HG03442 (cell line): ENCODE data around the gene ARHGAP6.
"Not testable (repeated sequence)": the region's sequence is repeated elsewhere in the genome, so short reads cannot be mapped to it uniquely, and the experiment has no call there.

ENCODE experiments used
- ATAC-seq: cut with Tn5 transposase; IDR thresholded peaks from one replicate; pipeline ENCODE4 v1.9.1; 2021; ENCODE audit warnings: mild to moderate bottlenecking, moderate library complexity; ENCODE audit not compliant: unreplicated experiment

ARHGAP6 gene

DNA sequence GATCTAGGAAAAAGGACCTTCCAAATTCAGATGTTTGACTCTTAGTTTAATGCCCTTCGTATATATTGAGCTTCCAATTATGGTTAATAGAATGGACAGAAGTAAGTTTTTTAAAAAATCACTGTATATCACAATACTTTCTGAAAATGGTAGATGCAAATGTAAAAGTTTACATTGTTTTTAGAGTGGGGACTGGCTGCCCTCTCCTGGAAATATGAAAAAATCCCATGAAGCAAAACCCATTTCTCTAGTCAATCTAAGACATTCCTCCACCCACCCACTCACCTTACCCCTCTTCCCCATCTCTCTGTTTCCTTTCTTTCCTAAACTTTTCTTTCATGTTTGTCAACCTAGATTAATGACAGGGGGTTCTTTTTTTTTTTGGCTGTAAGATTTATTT, 134.5 kb downstream of the ARHGAP6 start:
- ATAC-seq, result no peak

DNA sequence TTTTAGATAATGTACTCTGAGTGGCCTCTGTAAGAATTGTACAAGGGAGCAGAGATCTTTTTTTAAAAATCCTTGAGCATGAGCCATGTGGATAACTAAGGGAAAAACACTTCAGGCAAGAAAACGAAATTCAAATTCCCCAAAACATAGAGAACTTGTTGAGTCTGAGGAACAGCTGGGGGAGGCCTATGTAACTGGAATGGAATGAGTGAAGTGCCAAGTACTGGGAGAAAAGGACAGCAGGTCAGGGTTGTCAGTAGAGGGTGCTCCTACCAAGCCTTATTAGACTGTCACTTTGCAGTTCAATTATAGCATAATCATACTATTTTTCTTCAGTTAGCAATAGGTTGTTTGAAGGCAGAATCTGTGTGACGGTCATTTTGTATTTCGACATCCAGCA, 135.1 kb downstream of the ARHGAP6 start:
- ATAC-seq, result no peak

- ATAC-seq, result no peak
Observed at GRCh38 chrX:11528623-11529022, 137.1 kb downstream of the ARHGAP6 start.

- no peak for ATAC-seq
Observed at GRCh38 chrX:11525685-11526084, 140.0 kb downstream of the ARHGAP6 start.

DNA sequence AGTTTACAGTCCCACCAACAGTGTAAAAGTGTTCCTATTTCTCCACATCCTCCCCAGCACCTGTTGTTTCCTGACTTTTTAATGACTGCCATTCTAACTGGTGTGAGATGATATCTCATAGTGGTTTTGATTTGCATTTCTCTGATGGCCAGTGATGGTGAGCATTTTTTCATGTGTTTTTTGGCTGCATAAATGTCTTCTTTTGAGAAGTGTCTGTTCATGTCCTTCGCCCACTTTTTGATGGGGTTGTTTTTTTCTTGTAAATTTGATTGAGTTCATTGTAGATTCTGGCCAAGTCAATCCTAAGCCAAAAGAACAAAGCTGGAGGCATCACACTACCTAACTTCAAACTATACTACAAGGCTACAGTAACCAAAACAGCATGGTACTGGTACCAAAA, 146.5 kb downstream of the ARHGAP6 start:
- ATAC-seq, result not testable (repeated sequence)

GRCh38 chrX:11509786-11510185, 155.9 kb downstream of the ARHGAP6 start:
- ATAC-seq, result no peak

- no peak for ATAC-seq
Observed at GRCh38 chrX:11504234-11504633, 161.5 kb downstream of the ARHGAP6 start.

GRCh38 chrX:11499076-11500044, 166.4 kb downstream of the ARHGAP6 start:
- no peak for ATAC-seq

DNA sequence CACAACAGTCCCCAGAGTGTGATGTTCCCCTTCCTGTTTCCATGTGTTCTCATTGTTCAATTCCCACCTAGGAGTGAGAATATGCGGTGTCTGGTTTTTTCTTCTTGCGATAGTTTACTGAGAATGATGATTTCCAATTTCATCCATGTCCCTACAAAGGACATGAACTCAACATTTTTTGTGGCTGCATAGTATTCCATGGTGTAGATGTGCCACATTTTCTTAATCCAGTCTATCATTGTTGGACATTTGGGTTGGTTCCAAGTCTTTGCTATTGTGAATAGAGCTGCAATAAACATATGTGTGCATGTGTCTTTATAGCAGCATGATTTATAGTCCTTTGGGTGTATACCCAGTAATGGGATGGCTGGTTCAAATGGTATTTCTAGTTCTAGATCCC, 174.3 kb downstream of the ARHGAP6 start:
- not testable (repeated sequence) for ATAC-seq

DNA sequence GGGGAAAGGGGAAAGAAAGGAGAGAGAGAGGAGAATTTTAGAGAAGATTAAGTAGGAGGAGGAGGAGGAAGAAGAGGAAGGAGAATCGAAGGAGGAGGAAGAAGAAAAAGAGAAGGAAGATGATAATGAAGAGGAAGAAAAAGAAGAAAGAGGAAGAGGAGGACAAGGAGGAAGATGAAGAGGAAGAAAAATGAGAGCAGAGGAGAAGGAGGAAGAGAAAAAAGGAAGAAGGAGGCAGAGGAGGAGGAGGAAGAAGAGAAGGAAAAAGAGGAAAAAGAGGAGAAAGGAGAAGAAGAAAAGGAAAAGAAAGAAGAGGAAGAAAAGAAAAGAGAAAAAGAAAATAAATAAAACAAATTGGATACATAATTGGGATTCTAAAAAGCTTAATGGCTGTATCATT, 181.4 kb downstream of the ARHGAP6 start:
- no peak for ATAC-seq

GRCh38 chrX:11481035-11481434, 184.7 kb downstream of the ARHGAP6 start:
- ATAC-seq, result no peak

DNA sequence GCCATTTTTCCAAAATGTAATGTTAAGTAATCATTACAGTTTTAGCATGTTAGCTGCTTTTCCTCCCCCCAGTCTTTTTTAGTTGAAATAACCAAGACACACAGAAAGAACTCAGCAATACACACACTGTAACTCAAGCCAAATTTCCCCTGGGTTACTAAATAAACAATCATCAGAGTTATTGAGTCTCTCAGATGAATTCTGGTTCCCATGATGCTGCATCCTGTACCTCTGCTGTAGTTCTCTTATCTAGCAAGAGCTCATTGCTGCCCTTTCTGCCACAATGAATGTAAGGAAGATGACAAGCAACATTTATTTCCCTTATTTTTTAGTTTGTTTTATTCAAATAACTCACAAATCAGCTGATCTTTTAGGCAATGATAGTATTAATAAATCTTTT, 185.1 kb downstream of the ARHGAP6 start:
- ATAC-seq, result no peak

DNA sequence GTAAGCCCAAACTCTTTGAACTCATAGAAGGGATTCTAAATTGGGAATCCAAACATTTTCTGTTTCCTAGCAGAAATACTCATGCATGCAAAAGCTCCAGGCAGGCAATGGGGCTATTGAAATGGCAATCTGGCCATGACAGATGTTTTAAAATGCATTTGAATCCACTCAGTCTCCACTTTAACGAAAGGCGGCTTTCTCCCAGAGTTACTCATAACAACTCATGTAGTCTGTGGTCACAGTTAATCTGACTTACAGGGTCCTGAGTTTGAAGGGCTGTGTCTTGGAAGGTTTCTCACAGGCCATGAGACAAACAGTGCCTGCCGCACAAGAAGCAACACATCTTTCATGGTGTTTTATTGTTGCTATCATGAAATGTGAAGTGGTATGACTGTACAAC, 186.8 kb downstream of the ARHGAP6 start:
- ATAC-seq, result no peak

- no peak for ATAC-seq
Observed at GRCh38 chrX:11478026-11478425, 187.7 kb downstream of the ARHGAP6 start.

GRCh38 chrX:11474576-11474975, 191.1 kb downstream of the ARHGAP6 start:
- no peak for ATAC-seq

GRCh38 chrX:11474021-11474420, 191.7 kb downstream of the ARHGAP6 start:
- ATAC-seq, result no peak

DNA sequence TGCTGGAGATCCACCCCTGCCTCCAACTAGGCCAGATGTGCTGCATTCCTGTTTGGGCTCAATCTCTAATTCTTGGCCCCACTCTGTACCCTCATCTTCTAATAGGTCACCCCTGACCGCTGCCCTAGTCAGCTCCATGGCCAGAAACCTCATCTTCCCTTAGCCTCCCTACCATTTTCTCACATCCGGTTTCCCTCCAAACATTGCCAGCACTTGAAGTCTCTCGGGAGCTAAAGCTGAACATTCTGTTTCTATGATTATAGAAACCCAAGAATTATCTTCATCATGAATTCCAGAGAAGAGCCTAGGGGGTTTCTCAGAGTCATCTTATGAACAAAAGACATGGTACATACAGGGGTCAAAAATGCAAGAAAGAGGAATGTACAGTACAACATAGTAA, 192.8 kb downstream of the ARHGAP6 start:
- no peak for ATAC-seq

- no peak for ATAC-seq
Observed at GRCh38 chrX:11472381-11472780, 193.3 kb downstream of the ARHGAP6 start.

GRCh38 chrX:11470250-11470974, 195.3 kb downstream of the ARHGAP6 start:
- no peak for ATAC-seq

- no peak for ATAC-seq
Observed at GRCh38 chrX:11465648-11466411, 199.9 kb downstream of the ARHGAP6 start.

DNA sequence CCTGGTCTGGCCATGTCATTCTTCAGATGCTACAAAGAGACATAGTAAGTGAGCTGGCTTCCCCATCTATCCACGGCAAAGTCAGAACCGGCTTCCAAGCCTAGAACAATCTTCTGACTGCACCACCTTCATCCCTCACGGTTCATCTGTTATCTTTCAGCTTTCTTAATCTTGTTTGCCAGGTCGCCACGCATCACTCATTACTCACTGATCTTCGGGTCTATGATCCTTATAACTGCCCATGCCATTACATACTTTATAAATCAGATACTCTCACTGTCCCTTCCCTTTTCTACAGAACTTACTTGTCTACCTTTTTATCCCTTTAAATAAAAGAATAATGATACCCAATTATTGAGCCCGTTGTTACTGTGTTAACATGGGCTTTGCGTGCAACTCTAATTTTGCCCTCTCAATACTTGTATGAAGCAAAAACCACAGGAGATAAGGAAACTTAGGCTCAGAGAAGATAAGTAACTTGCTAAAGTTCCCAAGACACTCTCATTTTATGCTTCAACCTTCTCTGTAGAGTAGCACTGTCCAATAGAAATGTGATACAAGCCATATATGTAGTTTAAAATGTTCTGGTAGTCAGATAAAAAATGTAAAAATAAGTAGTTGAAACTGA, 200.8 kb downstream of the ARHGAP6 start:
- no peak for ATAC-seq
